Measurements from ENCODE around the gene IL17RA.

The IL17RA gene

GRCh38 chr22:17057959-17058814, 26.6 kb upstream of the IL17RA start:
- no peaks in the 10 kb centered on the region for H3K9me3 ChIP-seq (ENCODE audit: control insufficient read depth in 2 of 2, low read length in 2 of 2)
- peaks cover 5% of the 10 kb centered on the region for H3K4me1 ChIP-seq (ENCODE audit: control insufficient read depth, insufficient read depth, low read length)
- H3K27me3 ChIP-seq (ENCODE audit: control insufficient read depth in 1 of 2, insufficient read depth in 2 of 2, low read length in 2 of 2): peaks cover 0 to 9% of the 10 kb centered on the region in 2 donors
- no peak overlapping the region for H3K4me3 ChIP-seq (ENCODE audit: low read length in 2 of 2)
- H3K9ac ChIP-seq (ENCODE audit: low read length in 2 of 2): no peak overlapping the region
- H3K36me3 ChIP-seq (ENCODE audit: control insufficient read depth in 2 of 2, insufficient read depth in 2 of 2, low read length in 2 of 2): no peaks in the 10 kb centered on the region
- H3K27ac ChIP-seq (ENCODE audit: low read length): no peak overlapping the region

GRCh38 chr22:17060126-17060525, 24.7 kb upstream of the IL17RA start:
- Histone ChIP-seq H3K27me3 (ENCODE audit: control insufficient read depth in 1 of 2, insufficient read depth in 2 of 2, low read length in 2 of 2) (peaks cover 0 to 9% of the 10 kb centered on the region in 2 donors), H3K36me3 (ENCODE audit: control insufficient read depth in 2 of 2, insufficient read depth in 2 of 2, low read length in 2 of 2) (no peaks in the 10 kb centered on the region), H3K9ac (ENCODE audit: low read length in 2 of 2) (no peak overlapping the region), H3K4me1 (ENCODE audit: control insufficient read depth, insufficient read depth, low read length) (peaks cover 5% of the 10 kb centered on the region), H3K4me3 (ENCODE audit: low read length in 2 of 2) (no peak overlapping the region), H3K9me3 (ENCODE audit: control insufficient read depth in 2 of 2, low read length in 2 of 2) (no peaks in the 10 kb centered on the region), H3K27ac (ENCODE audit: low read length) (no peak overlapping the region)

GRCh38 chr22:17063411-17064106, 21.2 kb upstream of the IL17RA start:
- Histone ChIP-seq H3K9ac (ENCODE audit: low read length in 2 of 2) (no peak overlapping the region), H3K9me3 (ENCODE audit: control insufficient read depth in 2 of 2, low read length in 2 of 2) (no peaks in the 10 kb centered on the region), H3K4me3 (ENCODE audit: low read length in 2 of 2) (no peak overlapping the region), H3K27ac (ENCODE audit: low read length) (no peak overlapping the region), H3K4me1 (ENCODE audit: control insufficient read depth, insufficient read depth, low read length) (no peaks in the 10 kb centered on the region), H3K36me3 (ENCODE audit: control insufficient read depth in 2 of 2, insufficient read depth in 2 of 2, low read length in 2 of 2) (no peaks in the 10 kb centered on the region), H3K27me3 (ENCODE audit: control insufficient read depth in 1 of 2, insufficient read depth in 2 of 2, low read length in 2 of 2) (peaks cover 0 to 7% of the 10 kb centered on the region in 2 donors)

- Histone ChIP-seq H3K36me3 (ENCODE audit: control insufficient read depth in 2 of 2, insufficient read depth in 2 of 2, low read length in 2 of 2) (no peaks in the 10 kb centered on the region), H3K27ac (ENCODE audit: low read length) (no peak overlapping the region), H3K27me3 (ENCODE audit: control insufficient read depth in 1 of 2, insufficient read depth in 2 of 2, low read length in 2 of 2) (peaks cover 0 to 7% of the 10 kb centered on the region in 2 donors), H3K4me1 (ENCODE audit: control insufficient read depth, insufficient read depth, low read length) (no peaks in the 10 kb centered on the region), H3K9ac (ENCODE audit: low read length in 2 of 2) (no peak overlapping the region), H3K9me3 (ENCODE audit: control insufficient read depth in 2 of 2, low read length in 2 of 2) (no peaks in the 10 kb centered on the region), H3K4me3 (ENCODE audit: low read length in 2 of 2) (no peak overlapping the region)
Observed at GRCh38 chr22:17064498-17065100, 20.2 kb upstream of the IL17RA start.

GRCh38 chr22:17065433-17065832, 19.4 kb upstream of the IL17RA start:
- Histone ChIP-seq H3K9me3 (ENCODE audit: control insufficient read depth in 2 of 2, low read length in 2 of 2) (no peaks in the 10 kb centered on the region), H3K4me1 (ENCODE audit: control insufficient read depth, insufficient read depth, low read length) (no peaks in the 10 kb centered on the region), H3K27me3 (ENCODE audit: control insufficient read depth in 1 of 2, insufficient read depth in 2 of 2, low read length in 2 of 2) (peaks cover 0 to 7% of the 10 kb centered on the region in 2 donors), H3K36me3 (ENCODE audit: control insufficient read depth in 2 of 2, insufficient read depth in 2 of 2, low read length in 2 of 2) (no peaks in the 10 kb centered on the region), H3K9ac (ENCODE audit: low read length in 2 of 2) (no peak overlapping the region), H3K4me3 (ENCODE audit: low read length in 2 of 2) (no peak overlapping the region), H3K27ac (ENCODE audit: low read length) (no peak overlapping the region)

GRCh38 chr22:17072877-17073276, 11.9 kb upstream of the IL17RA start:
- no peaks in the 10 kb centered on the region for H3K4me1 ChIP-seq (ENCODE audit: control insufficient read depth, insufficient read depth, low read length)
- no peak overlapping the region for H3K9ac ChIP-seq (ENCODE audit: low read length in 2 of 2)
- no peaks in the 10 kb centered on the region for H3K36me3 ChIP-seq (ENCODE audit: control insufficient read depth in 2 of 2, insufficient read depth in 2 of 2, low read length in 2 of 2)
- peaks cover 0 to 2% of the 10 kb centered on the region in 2 donors for H3K27me3 ChIP-seq (ENCODE audit: control insufficient read depth in 1 of 2, insufficient read depth in 2 of 2, low read length in 2 of 2)
- no peak overlapping the region for H3K27ac ChIP-seq (ENCODE audit: low read length)
- H3K4me3 ChIP-seq (ENCODE audit: low read length in 2 of 2): no peak overlapping the region
- H3K9me3 ChIP-seq (ENCODE audit: control insufficient read depth in 2 of 2, low read length in 2 of 2): no peaks in the 10 kb centered on the region

- no peak overlapping the region for H3K4me3 ChIP-seq (ENCODE audit: low read length in 2 of 2)
- H3K36me3 ChIP-seq (ENCODE audit: control insufficient read depth in 2 of 2, insufficient read depth in 2 of 2, low read length in 2 of 2): no peaks in the 10 kb centered on the region
- peaks cover 0 to 2% of the 10 kb centered on the region in 2 donors for H3K27me3 ChIP-seq (ENCODE audit: control insufficient read depth in 1 of 2, insufficient read depth in 2 of 2, low read length in 2 of 2)
- no peaks in the 10 kb centered on the region for H3K4me1 ChIP-seq (ENCODE audit: control insufficient read depth, insufficient read depth, low read length)
- H3K27ac ChIP-seq (ENCODE audit: low read length): no peak overlapping the region
- H3K9me3 ChIP-seq (ENCODE audit: control insufficient read depth in 2 of 2, low read length in 2 of 2): no peaks in the 10 kb centered on the region
- H3K9ac ChIP-seq (ENCODE audit: low read length in 2 of 2): no peak overlapping the region
Observed at GRCh38 chr22:17074648-17075002, 10.2 kb upstream of the IL17RA start.

GRCh38 chr22:17077255-17077654, 7.5 kb upstream of the IL17RA start:
- H3K9ac ChIP-seq (ENCODE audit: low read length in 2 of 2): no peak overlapping the region
- no peak overlapping the region for H3K27ac ChIP-seq (ENCODE audit: low read length)
- H3K27me3 ChIP-seq (ENCODE audit: control insufficient read depth in 1 of 2, insufficient read depth in 2 of 2, low read length in 2 of 2): peaks cover 0 to 2% of the 10 kb centered on the region in 2 donors
- no peaks in the 10 kb centered on the region for H3K4me1 ChIP-seq (ENCODE audit: control insufficient read depth, insufficient read depth, low read length)
- no peaks in the 10 kb centered on the region for H3K9me3 ChIP-seq (ENCODE audit: control insufficient read depth in 2 of 2, low read length in 2 of 2)
- no peak overlapping the region for H3K4me3 ChIP-seq (ENCODE audit: low read length in 2 of 2)
- no peaks in the 10 kb centered on the region for H3K36me3 ChIP-seq (ENCODE audit: control insufficient read depth in 2 of 2, insufficient read depth in 2 of 2, low read length in 2 of 2)

GRCh38 chr22:17079572-17079971, 5.2 kb upstream of the IL17RA start:
- H3K4me3 ChIP-seq (ENCODE audit: low read length in 2 of 2): no peak overlapping the region
- no peak overlapping the region for H3K27ac ChIP-seq (ENCODE audit: low read length)
- no peak overlapping the region for H3K9ac ChIP-seq (ENCODE audit: low read length in 2 of 2)
- H3K9me3 ChIP-seq (ENCODE audit: control insufficient read depth in 2 of 2, low read length in 2 of 2): no peaks in the 10 kb centered on the region
- H3K4me1 ChIP-seq (ENCODE audit: control insufficient read depth, insufficient read depth, low read length): peaks cover 6% of the 10 kb centered on the region
- H3K27me3 ChIP-seq (ENCODE audit: control insufficient read depth in 1 of 2, insufficient read depth in 2 of 2, low read length in 2 of 2): peaks cover 5 to 9% of the 10 kb centered on the region in 2 donors
- H3K36me3 ChIP-seq (ENCODE audit: control insufficient read depth in 2 of 2, insufficient read depth in 2 of 2, low read length in 2 of 2): no peaks in the 10 kb centered on the region

- Histone ChIP-seq H3K36me3 (ENCODE audit: control insufficient read depth in 2 of 2, insufficient read depth in 2 of 2, low read length in 2 of 2) (no peaks in the 10 kb centered on the region), H3K9ac (ENCODE audit: low read length in 2 of 2) (no peak overlapping the region), H3K27me3 (ENCODE audit: control insufficient read depth in 1 of 2, insufficient read depth in 2 of 2, low read length in 2 of 2) (peaks cover 8 to 31% of the 10 kb centered on the region in 2 donors), H3K4me3 (ENCODE audit: low read length in 2 of 2) (no peak overlapping the region), H3K27ac (ENCODE audit: low read length) (no peak overlapping the region), H3K9me3 (ENCODE audit: control insufficient read depth in 2 of 2, low read length in 2 of 2) (no peaks in the 10 kb centered on the region), H3K4me1 (ENCODE audit: control insufficient read depth, insufficient read depth, low read length) (peaks cover 22% of the 10 kb centered on the region)
Observed at GRCh38 chr22:17083255-17083654, 1.5 kb upstream of the IL17RA start.
